Epidermal melanocyte (primary cell): ENCODE measurements around the gene UQCC3.
A peak's percentile ranks its signal among the peaks of the same experiment; 100 is the strongest.
"Not testable (repeated sequence)": the region's sequence is repeated elsewhere in the genome, so short reads cannot be mapped to it uniquely, and the experiment has no call there.

Source experiments
- DNase-seq: peaks from one replicate; pipeline ENCODE4 v3.0.0; 2011; ENCODE audit warnings: low spot score; ENCODE audit not compliant: insufficient read length

The UQCC3 gene, protein sequence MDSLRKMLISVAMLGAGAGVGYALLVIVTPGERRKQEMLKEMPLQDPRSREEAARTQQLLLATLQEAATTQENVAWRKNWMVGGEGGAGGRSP

DNA sequence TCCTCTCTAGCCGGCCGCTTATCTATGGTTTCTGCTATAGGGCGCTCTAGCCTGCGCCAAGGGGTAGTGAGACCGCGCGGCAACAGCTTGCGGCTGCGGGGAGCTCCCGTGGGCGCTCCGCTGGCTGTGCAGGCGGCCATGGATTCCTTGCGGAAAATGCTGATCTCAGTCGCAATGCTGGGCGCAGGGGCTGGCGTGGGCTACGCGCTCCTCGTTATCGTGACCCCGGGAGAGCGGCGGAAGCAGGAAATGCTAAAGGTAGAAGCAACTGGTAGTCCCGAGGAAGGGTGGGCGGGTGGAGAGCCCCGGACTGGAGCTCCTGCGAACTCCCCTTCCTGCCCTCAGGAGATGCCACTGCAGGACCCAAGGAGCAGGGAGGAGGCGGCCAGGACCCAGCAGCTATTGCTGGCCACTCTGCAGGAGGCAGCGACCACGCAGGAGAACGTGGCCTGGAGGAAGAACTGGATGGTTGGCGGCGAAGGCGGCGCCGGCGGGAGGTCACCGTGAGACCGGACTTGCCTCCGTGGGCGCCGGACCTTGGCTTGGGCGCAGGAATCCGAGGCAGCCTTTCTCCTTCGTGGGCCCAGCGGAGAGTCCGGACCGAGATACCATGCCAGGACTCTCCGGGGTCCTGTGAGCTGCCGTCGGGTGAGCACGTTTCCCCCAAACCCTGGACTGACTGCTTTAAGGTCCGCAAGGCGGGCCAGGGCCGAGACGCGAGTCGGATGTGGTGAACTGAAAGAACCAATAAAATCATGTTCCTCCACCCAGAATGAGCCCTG is at the start of gene UQCC3, which contains the start of gene LBHD1:
UQCC3 (plus strand) TSS at position 66 of the 782 bp plus-strand sequence; CDS start at position 139, 73 bp downstream.
LBHD1 (minus strand) TSS at position 660 of the 782 bp plus-strand sequence. CDS start 2,236 bp downstream, outside the sequence.
- peak; percentile 77 for DNase-seq

DNA sequence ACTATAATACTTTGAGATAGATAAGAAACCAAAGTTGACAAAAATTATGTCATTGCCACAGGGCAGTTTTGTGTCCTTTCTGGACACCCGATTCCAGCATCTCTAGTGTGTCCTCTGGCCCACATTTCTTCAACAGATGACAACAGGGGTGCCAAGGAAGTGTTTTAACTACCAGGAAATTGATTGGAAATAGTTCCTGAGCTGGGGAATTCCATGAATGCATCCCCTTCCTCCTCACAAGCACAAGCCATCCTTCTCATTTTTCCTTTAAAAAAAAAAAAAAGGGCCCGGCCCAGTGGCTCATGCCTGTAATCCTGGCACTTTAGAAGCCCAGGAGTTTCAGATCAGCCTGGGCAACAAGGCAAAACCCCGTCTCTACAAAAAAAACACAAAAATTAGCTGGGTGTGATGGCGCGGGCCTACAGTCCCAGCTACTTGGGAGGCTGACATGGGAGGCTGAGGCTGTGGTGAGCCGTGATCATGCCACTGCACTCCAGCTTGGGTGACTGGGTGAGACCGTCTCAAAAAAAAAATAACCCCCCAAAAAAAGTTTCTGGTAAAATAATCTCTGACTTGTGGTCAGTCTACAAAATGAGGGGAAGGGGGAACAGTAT is 48.9 kb upstream of the UQCC3 start:
- DNase-seq, result no peak

- DNase-seq, result no peak
Observed at GRCh38 chr11:62627713-62628112, 43.8 kb upstream of the UQCC3 start.

- DNase-seq, result no peak
Observed at GRCh38 chr11:62632492-62632891, 39.0 kb upstream of the UQCC3 start.

- no peak for DNase-seq
Observed at GRCh38 chr11:62644220-62644619, 27.3 kb upstream of the UQCC3 start.

- no peak for DNase-seq
Observed at GRCh38 chr11:62645671-62645945, 25.9 kb upstream of the UQCC3 start.

DNA sequence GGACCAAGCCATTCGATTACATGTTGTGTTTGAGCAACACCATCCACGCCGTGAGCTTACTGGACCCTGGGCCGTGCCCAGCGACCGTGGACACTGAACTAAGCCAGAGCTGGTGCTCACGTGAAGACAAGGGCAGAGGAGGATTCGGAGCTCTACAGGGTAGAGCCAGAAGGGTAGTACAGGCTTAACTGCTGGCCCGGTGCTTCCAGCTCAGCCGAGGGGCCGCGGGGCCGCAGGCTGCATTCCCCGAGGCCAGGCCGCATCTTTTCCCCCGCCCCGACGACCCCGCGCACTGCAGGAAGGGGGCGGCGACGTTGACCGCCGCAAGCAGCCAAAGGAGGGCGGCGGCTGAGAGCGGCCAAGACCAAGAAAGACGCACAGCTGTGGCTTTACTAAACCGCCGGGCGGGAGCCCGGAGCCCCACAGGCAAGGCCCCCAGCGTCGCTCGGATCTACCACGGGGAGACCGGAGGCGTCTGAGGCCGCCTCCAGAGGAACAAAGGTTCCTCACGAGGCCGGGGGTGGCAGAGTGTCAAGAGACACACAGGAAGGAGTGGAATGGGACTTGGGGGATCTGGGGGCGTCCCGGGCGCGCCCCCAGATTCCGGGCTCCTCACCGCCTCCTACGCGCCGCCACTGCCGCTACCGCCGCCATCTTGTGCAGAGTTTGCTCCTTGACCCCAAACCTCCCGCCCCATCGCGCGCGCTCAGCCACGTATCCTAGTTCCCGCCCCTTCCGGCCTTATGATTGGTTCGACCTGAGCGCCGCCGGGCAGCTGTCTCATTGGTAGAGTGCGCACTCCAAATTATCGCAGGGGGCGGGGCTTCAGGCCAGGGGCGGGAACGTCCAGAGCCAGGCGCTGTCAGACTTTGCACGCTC is 25.3 kb upstream of the UQCC3 start, which contains the start of gene GANAB:
GANAB (minus strand) TSS at position 668 of the 879 bp plus-strand sequence; CDS start at position 654, 14 bp downstream.
- peak; percentile 99 for DNase-seq

DNA sequence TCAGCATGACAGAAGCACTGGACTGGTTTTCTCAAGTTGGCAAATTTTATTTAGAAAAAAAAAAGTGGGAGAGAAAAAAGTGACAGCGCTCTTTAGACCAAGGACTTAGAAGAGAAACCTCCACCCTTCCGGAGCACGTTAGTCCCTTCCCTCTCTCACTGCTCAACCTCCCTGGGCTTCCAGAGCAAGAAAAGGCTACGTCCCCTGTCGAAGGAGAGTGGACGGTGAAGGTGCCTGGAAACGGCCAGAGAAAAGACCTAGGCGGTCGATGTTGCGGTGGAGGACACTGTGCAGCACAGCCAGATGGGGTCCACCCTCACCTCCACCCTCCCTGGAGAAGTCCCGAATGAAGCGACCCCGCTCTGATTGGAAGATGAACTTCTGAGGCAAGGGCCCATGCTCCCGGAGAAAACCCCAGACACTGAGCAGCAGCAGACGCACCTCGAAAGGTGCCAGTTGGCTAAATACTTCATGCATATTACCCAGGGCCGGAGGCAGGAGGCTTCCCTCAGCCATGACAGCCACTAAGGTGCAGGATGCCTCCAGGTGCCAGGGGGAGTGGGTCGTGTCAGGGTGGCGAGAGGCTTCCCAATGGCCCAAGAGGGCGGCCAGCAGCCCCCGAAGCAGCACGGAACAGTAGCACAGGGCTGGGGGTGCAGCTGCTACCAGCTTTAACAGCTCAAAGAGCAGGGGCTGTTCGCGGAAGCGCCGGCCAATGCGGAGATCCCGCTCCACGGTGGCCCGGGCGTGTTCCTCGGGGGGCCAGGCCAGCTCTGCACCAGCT is 24.5 kb upstream of the UQCC3 start:
- no peak for DNase-seq

- no peak for DNase-seq
Observed at GRCh38 chr11:62647609-62648005, 23.9 kb upstream of the UQCC3 start.

DNA sequence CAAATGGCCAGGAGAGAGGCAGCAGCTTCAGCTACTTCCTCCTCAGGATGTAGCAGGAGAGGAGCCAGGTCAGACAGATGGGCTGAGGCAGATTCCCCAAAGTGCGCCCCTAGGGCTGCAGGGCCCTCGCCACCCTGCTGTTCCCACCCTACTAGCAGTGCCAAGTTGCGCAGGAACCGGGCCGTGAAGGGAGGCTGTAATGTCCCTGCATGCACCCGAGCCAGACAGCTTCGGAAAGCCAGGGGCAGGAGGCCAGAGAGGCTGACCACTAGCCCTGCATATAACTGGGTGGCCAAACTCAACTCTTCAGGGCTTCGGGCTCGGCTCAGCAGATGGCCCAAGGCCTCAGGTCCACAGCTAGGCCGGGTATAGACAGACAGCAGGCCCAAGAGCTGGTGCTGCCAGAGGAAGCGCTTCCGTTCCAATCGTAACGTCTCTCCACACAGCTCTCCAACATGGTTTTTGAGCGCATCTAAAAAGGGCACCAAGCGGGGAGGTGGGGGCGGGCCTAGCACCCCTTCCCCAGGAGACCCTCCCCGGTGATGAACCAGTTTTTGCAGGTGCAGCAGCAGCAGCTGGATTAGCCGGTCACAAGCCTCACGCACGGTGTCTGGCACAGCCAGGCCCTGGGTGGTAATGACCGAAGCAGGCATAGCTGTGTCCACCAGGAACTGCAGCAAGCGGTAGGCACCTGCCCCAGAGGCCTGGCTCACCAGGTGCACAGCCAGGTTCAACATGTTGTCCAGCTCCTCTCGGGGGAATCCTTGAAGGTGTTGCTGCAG is 23.1 kb upstream of the UQCC3 start:
- no peak for DNase-seq

- DNase-seq, result no peak
Observed at GRCh38 chr11:62648967-62649364, 22.5 kb upstream of the UQCC3 start.

DNA sequence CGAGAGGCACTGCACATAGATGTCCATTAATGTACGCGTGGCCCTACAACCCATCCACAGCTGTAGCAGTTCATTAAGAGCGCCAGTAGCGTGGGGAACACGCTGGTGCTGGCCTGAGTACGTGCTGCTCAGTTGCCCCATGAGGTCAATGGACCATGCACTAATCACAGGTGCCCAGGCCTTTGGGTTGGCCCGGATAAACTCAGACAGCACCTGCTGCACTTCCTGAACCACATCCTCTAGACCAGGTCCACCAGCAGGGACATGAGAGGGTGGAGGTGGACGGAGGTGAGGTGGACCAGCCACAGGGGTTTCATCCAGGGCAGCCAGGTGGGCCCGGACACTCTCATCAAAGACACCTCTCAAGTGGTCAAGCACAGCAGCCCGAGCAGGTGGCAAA is 22.0 kb upstream of the UQCC3 start:
- DNase-seq, result no peak

- not testable (repeated sequence) for DNase-seq
Observed at GRCh38 chr11:62650283-62650682, 21.2 kb upstream of the UQCC3 start.

GRCh38 chr11:62652161-62653006 is 19.1 kb upstream of the UQCC3 start:
- DNase-seq, result no peak

DNA sequence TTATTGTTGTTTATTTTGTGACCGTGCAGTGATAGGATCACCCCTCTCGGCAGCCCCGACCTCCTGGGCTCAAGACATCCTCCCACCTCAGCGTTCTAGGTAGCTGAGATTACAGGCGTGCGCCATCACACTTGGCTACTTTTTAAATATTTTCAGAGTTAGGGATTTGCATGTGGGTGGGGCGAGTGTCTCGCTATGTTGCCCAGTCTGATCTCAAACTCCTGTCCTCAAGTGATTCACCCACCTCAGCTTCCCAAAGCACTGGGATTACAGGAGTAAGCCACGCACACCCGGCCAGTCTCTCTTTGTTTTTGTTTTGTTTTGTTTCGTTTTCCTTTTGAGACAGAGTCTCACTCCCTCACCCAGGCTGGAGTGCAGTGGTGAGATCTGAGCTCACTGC is 17.2 kb upstream of the UQCC3 start:
- no peak for DNase-seq

DNA sequence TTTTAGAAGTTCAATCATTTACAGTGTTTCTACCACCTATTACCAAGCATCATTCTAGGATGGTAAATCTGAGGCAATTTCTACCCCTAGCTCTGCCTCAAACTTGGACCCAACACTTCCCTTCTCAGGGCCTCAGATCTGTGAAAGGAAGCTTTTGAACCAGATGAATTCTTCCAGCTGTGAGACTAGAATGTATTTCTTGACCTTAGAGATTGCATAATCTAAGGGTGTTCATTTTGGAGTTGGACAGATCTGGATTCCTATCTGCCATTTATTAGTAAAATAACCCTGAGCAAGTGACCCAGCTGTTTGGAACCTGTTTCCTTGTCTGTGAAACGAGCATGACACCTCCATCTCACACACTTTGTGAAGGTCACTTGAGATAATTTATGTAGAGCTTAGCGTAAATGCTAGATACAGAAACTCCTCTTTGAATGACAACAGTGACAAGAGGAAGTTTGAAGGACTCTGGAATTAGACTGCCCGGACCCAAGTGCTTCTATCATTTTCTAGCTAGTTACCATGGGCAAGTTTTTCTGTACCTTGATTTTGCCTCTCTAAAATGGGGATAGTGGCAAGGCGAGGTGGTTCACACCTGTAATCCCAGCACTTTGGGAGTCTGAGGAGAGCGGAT is 14.6 kb upstream of the UQCC3 start:
- no peak for DNase-seq

- DNase-seq, result no peak
Observed at GRCh38 chr11:62664405-62665074, 6.9 kb upstream of the UQCC3 start.

DNA sequence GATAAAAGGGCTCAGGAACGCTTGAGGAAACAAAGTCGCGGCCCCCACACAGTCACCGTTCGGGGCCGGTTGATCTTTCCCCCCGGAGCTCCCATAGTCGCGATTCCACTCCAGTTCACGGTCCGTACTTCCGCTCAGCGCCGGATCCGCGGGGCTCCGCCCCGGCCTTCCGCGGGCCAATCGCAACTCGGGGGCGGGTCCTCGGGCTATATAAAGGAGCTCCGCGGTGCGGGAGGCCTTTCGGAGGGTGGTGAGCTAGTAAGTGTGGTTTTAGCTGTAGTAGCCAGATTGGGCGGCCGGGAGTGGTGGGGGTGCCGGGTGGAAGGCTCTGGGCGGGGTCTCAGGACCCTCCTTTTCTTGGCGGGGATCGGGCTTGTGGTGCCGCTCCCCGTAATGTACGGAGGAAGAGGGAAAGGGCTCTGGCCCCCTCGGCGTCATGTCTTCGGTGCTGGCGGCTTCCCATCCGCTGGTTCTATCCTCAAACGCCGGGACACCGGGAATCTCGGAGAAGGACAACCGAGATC is 6.3 kb upstream of the UQCC3 start, which contains the start of the genes C11orf98 and CSKMT:
C11orf98 (minus strand) TSS at position 136 of the 524 bp plus-strand sequence; CDS start at position 95, 41 bp downstream.
CSKMT (plus strand) TSS at position 238 of the 524 bp plus-strand sequence. CDS start 568 bp downstream, outside the sequence.
- peak; percentile 96 for DNase-seq
